H9 (cell line): ENCODE results near the gene PRR20G. TPM values are rescaled to one million over a fixed set of nuclear protein-coding genes. Genes with fewer than 3 reads are reported as not detected.

ENCODE experiments used
- DNase-seq: peaks from one replicate; pipeline ENCODE4 v3.0.0-alpha.2; 2017
- H2AFZ ChIP-seq: one replicate; pipeline ENCODE4 v1.6.1; 2013; ENCODE audit warnings: mild to moderate bottlenecking, low read length, control low read depth, moderate library complexity
- H2AK5ac ChIP-seq: 2 replicates; pipeline ENCODE4 v1.6.1; 2013; ENCODE audit warnings: low read length, control low read depth, mixed read lengths; ENCODE audit not compliant: insufficient read length
- H2BK120ac ChIP-seq: one replicate; pipeline ENCODE4 v1.6.1; 2013; ENCODE audit warnings: low read depth, mild to moderate bottlenecking, low read length, control low read depth, inconsistent platforms; ENCODE audit not compliant: poor library complexity, severe bottlenecking
- H2BK12ac ChIP-seq: 2 replicates; pipeline ENCODE4 v1.6.1; 2013; ENCODE audit warnings: low read length, control low read depth, mixed read lengths, low read depth; ENCODE audit not compliant: insufficient read length
- H2BK15ac ChIP-seq: 2 replicates; pipeline ENCODE4 v1.6.1; 2013; ENCODE audit warnings: low read depth, low read length, control low read depth
- H2BK20ac ChIP-seq: one replicate; pipeline ENCODE4 v1.6.1; 2013; ENCODE audit warnings: low read depth, mild to moderate bottlenecking, low read length, control low read depth, inconsistent platforms; ENCODE audit not compliant: poor library complexity, severe bottlenecking
- H2BK5ac ChIP-seq: 2 replicates; pipeline ENCODE4 v1.6.1; 2013; ENCODE audit warnings: low read length, control low read depth, mixed read lengths; ENCODE audit not compliant: insufficient read length
- H3K14ac ChIP-seq: 2 replicates; pipeline ENCODE4 v1.6.1; 2013; ENCODE audit warnings: low read length, control low read depth; ENCODE audit not compliant: insufficient read depth
- H3K18ac ChIP-seq: 2 replicates; pipeline ENCODE4 v1.6.1; 2013; ENCODE audit warnings: low read depth, mild to moderate bottlenecking, mixed read lengths, low read length, control low read depth; ENCODE audit not compliant: insufficient read length
- H3K23ac ChIP-seq: 2 replicates; pipeline ENCODE4 v1.6.1; 2013; ENCODE audit warnings: low read length, control low read depth, mixed read lengths, low read depth; ENCODE audit not compliant: insufficient read length
- H3K23me2 ChIP-seq: 2 replicates; pipeline ENCODE4 v1.6.1; 2013; ENCODE audit warnings: low read depth, mild to moderate bottlenecking, mixed read lengths, low read length, control low read depth; ENCODE audit not compliant: insufficient read length, poor library complexity, severe bottlenecking
- H3K27ac ChIP-seq: 2 replicates; pipeline ENCODE4 v1.5.1; 2013; ENCODE audit warnings: low read length, control low read depth, mixed read lengths, low read depth; ENCODE audit not compliant: insufficient read length
- H3K27me3 ChIP-seq: 2 replicates; pipeline ENCODE4 v1.6.1; 2013; ENCODE audit warnings: low read length, control low read depth, inconsistent platforms; ENCODE audit not compliant: insufficient read depth
- H3K4ac ChIP-seq: 2 replicates; pipeline ENCODE4 v1.6.1; 2013; ENCODE audit warnings: low read depth, mild to moderate bottlenecking, control low read depth, inconsistent platforms, low read length, moderate library complexity
- H3K4me1 ChIP-seq: 2 replicates; pipeline ENCODE4 v1.6.1; 2013; ENCODE audit warnings: low read length, control low read depth, inconsistent platforms; ENCODE audit not compliant: insufficient read depth
- H3K4me2 ChIP-seq: 2 replicates; pipeline ENCODE4 v1.6.1; 2013; ENCODE audit warnings: low read length, control low read depth, mixed read lengths; ENCODE audit not compliant: insufficient read length, insufficient read depth
- H3K56ac ChIP-seq: 2 replicates; pipeline ENCODE4 v1.6.1; 2013; ENCODE audit warnings: low read depth, mild to moderate bottlenecking, mixed read lengths, low read length, control low read depth; ENCODE audit not compliant: insufficient read length
- H3K79me1 ChIP-seq: 2 replicates; pipeline ENCODE4 v1.6.1; 2013; ENCODE audit warnings: low read depth, mild to moderate bottlenecking, moderate library complexity, low read length, control low read depth, inconsistent platforms; ENCODE audit not compliant: insufficient read depth, poor library complexity, severe bottlenecking
- H3K79me2 ChIP-seq: 2 replicates; pipeline ENCODE4 v1.6.1; 2013; ENCODE audit warnings: low read length, control low read depth, inconsistent platforms; ENCODE audit not compliant: insufficient read depth
- H3K9ac ChIP-seq: 2 replicates; pipeline ENCODE4 v1.6.1; 2013; ENCODE audit warnings: low read length, control low read depth, mixed read lengths; ENCODE audit not compliant: insufficient read length; ENCODE audit errors: extremely low read depth
- H3K9me3 ChIP-seq: one replicate; pipeline ENCODE4 v1.6.1; 2013; ENCODE audit warnings: low read depth, low read length, inconsistent platforms; ENCODE audit not compliant: control insufficient read depth
- H3T11ph ChIP-seq: one replicate; pipeline ENCODE4 v1.6.1; 2013; ENCODE audit warnings: mild to moderate bottlenecking, low read length, control low read depth, inconsistent platforms
- H4K20me1 ChIP-seq: one replicate; pipeline ENCODE4 v1.6.1; 2013; ENCODE audit not compliant: control insufficient read depth, insufficient read length, insufficient read depth
- H4K5ac ChIP-seq: 2 replicates; pipeline ENCODE4 v1.6.1; 2013; ENCODE audit warnings: low read depth, mild to moderate bottlenecking, mixed read lengths, low read length, control low read depth; ENCODE audit not compliant: insufficient read length
- H4K8ac ChIP-seq: replicated peaks from 2 replicates; pipeline ENCODE4 v1.6.1; 2013; ENCODE audit warnings: low read length, control low read depth, mixed read lengths, low read depth; ENCODE audit not compliant: insufficient read length
- H4K91ac ChIP-seq: 2 replicates; pipeline ENCODE4 v1.6.1; 2013; ENCODE audit warnings: low read depth, mild to moderate bottlenecking, moderate library complexity, mixed read lengths, low read length, control low read depth; ENCODE audit not compliant: insufficient read length
- H3K27ac Mint-ChIP-seq, 3 experiments: 2 replicates in 2 of 3; 3 replicates in 1 of 3; pipeline ENCODE4 v1.8.0; 2020 to 2021; ENCODE audit warnings: mixed read lengths in 3 of 3, mild to moderate bottlenecking in 1 of 3, moderate library complexity in 1 of 3
- H3K27me3 Mint-ChIP-seq: 2 replicates; pipeline ENCODE4 v1.8.0; 2021; ENCODE audit warnings: low read depth, mild to moderate bottlenecking, moderate library complexity, mixed read lengths
- H3K36me3 Mint-ChIP-seq, 3 experiments: 2 replicates in 2 of 3; 3 replicates in 1 of 3; pipeline ENCODE4 v1.8.0; 2020 to 2021; ENCODE audit warnings: low read depth in 3 of 3, mixed read lengths in 3 of 3; ENCODE audit not compliant: insufficient read depth in 1 of 3
- H3K4me1 Mint-ChIP-seq, 2 experiments: 2 replicates each; pipeline ENCODE4 v1.8.0; 2020; ENCODE audit warnings: mixed read lengths in 2 of 2
- H3K4me3 Mint-ChIP-seq, 2 experiments: 2 replicates in 1 of 2; 3 replicates in 1 of 2; pipeline ENCODE4 v1.8.0; 2020 to 2021; ENCODE audit warnings: mild to moderate bottlenecking in 2 of 2, mixed read lengths in 2 of 2, moderate library complexity in 1 of 2
- H3K9me3 Mint-ChIP-seq, 2 experiments: 2 replicates in 1 of 2; 3 replicates in 1 of 2; pipeline ENCODE4 v1.8.0; 2020; ENCODE audit warnings: mild to moderate bottlenecking in 2 of 2, mixed read lengths in 2 of 2, moderate library complexity in 1 of 2
- CTCF ChIP-seq: fragments of 200-600 bp; sonication (generic); conservative IDR thresholded peaks from 3 replicates; pipeline ENCODE4 v1.8.0; 2021; ENCODE audit warnings: antibody characterized with exemption, mild to moderate bottlenecking
- WGBS: extraction: QIAGEN DNeasy Blood & Tissue Kit; methylation state at CpG from one replicate; pipeline ENCODE4 v1.1.7; 2013; ENCODE audit warnings: missing lambda C conversion rate, low lambda C conversion rate, mixed read lengths; ENCODE audit not compliant: insufficient read length; ENCODE audit errors: extremely low coverage; 5-methylcytosine and 5-hydroxymethylcytosine counted together
- total RNA-seq: library from RNA; stranded (reverse); gene quantifications from 2 replicates; pipeline ENCODE4 v1.2.1, GENCODE V29; 2021

The PRR20G gene
- total RNA-seq, 1 experiment from 2014 or later: 0.35 TPM

- no peaks in the 10 kb centered on the region for H3K9me3 ChIP-seq
- Mint-ChIP-seq H3K27ac (no peak overlapping the region; a peak in 1 of 7 replicates), H3K27me3 (peaks cover 29% of the 10 kb centered on the region), H3K4me1 (no peaks in the 10 kb centered on the region), H3K36me3 (peaks cover 0 to 3% (median 0%) of the 10 kb centered on the region in 3 experiments; a peak in 1 of 7 replicates), H3K9me3 (peaks cover 9% of the 10 kb centered on the region in 2 experiments), H3K4me3 (no peak overlapping the region)
- H3K79me1 ChIP-seq: no peaks in the 10 kb centered on the region
- no peak overlapping the region for H3K4me2 ChIP-seq
- no CpG with 5 or more reads among the region's 4 CpGs for WGBS
- H3K23me2 ChIP-seq: no peaks in the 10 kb centered on the region
- no peak overlapping the region for H2BK12ac ChIP-seq
- no peak overlapping the region for H3K27ac ChIP-seq
- no peak overlapping the region for H3K14ac ChIP-seq
- H3K4ac ChIP-seq: no peak overlapping the region
- no peak overlapping the region for H2BK20ac ChIP-seq
- H3K27me3 ChIP-seq: no peaks in the 10 kb centered on the region
- no peaks in the 10 kb centered on the region for H3K79me2 ChIP-seq
- no peak for DNase-seq
- H2BK120ac ChIP-seq: no peak overlapping the region
- H3K18ac ChIP-seq: no peak overlapping the region
- no peaks in the 10 kb centered on the region for H3K4me1 ChIP-seq
- H4K91ac ChIP-seq: no peak overlapping the region
- no peak for TF ChIP-seq CTCF
- H3K9ac ChIP-seq: no peak overlapping the region
- H2BK15ac ChIP-seq: no peak overlapping the region
- no peak overlapping the region for H3K56ac ChIP-seq
- no peak overlapping the region for H3K23ac ChIP-seq
- H2AK5ac ChIP-seq: no peak overlapping the region
- no peaks in the 10 kb centered on the region for H4K20me1 ChIP-seq
- no peak overlapping the region for H2BK5ac ChIP-seq
- H4K5ac ChIP-seq: no peak overlapping the region
- no peak overlapping the region for H3T11ph ChIP-seq
- H2AFZ ChIP-seq: no peak overlapping the region
- H4K8ac ChIP-seq: no peak overlapping the region
Measured at GRCh38 chr3:127324913-127325628, 37.2 kb upstream of the PRR20G start.
